NCI-H1105 (cell line): ENCODE measurements around the gene SPACA1.
"Not testable (repeated sequence)": the region's sequence is repeated elsewhere in the genome, so short reads cannot be mapped to it uniquely, and the experiment has no call there.

Experiments
- DNase-seq: peaks from one replicate; lab custom pipeline; 2025; lab: John Stamatoyannopoulos, UW

Gene SPACA1, protein sequence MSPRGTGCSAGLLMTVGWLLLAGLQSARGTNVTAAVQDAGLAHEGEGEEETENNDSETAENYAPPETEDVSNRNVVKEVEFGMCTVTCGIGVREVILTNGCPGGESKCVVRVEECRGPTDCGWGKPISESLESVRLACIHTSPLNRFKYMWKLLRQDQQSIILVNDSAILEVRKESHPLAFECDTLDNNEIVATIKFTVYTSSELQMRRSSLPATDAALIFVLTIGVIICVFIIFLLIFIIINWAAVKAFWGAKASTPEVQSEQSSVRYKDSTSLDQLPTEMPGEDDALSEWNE

DNA sequence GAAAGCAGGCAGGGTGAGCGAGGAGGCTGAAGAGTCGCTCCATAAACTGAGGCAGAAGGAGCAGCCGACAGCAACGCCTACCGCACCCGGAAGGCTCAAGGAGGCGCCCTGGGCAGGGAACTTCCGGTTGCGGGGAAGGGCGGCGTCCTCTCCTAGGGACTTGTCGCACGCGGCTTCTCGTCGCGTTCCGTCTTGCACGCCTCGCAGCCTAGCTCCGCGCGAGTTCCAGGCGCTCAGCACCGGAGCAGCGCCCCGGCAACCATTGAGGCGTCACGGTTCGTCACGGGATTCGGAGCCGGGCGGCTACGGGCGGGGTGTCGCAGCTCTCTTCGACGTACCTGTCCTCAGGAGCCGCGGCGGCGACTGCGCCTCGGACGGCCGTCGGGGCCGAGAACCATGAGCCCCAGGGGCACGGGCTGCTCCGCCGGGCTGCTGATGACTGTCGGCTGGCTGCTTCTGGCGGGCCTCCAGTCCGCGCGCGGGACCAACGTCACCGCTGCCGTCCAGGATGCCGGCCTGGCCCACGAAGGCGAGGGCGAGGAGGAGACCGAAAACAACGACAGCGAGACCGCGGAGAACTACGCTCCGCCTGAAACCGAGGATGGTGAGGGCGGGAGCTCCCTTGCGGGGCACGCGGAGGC lies at the start of gene SPACA1:
SPACA1 (plus strand) TSS at position 332 of the 641 bp plus-strand sequence; CDS start at position 397, 65 bp downstream.
- no peak for DNase-seq

DNA sequence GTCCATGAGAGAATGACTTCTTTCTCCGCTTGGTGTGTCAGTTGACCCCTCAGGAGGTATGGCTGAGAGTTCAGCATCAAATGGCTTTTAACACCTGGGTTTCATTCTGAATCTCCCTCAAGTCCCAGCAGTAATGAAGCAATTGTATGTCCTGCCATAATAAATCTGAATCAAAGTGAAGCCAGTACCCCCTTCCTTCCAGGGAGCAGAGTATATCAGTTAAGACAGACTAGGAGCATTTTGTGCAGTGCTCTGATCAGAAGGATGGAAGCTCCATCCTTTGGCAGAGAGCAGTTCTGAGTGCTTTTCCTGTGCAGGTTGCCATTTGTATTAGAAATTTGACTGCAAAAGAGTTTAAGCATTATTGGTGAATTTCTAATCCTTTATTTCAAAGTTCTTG lies 46.9 kb upstream of the SPACA1 start:
- no peak for DNase-seq

DNA sequence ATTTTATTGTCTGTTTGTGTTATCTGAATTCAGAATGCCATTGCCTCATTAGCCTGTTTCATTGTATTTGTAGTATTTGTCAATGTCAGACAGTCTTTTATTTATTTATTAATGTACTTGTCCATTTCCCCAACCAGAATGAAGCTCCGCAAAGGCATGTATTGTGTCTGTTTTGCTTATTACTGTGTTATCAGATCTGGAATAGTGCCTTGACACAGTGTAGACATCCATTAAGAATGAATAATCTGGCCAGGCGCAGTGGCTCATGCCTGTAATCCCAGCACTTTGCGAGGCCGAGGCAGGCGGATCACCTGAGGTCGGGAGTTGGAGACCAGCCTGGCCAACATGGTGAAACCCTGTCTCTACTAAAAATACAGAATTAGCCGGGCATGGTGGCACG lies 46.4 kb upstream of the SPACA1 start:
- not testable (repeated sequence) for DNase-seq

DNA sequence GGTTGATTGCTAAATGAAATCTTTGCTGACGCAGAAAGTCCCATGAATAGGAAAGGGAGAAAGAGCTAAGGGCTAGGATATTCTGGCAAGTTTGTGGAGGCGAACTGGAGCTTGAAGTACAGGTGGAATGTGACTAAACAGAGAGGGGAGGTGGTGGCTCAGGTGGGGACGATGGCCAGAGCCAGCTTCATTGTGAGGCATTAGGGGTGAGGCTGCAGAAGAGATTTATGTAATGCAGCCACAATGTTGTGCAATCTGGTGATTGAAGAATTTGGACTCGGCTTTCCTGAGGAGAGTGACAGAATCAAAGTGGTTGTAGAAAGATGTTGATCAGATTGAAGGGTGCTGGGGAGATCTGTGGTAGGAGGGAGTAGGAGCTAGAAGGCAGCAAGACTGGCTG lies 42.9 kb upstream of the SPACA1 start:
- no peak for DNase-seq

DNA sequence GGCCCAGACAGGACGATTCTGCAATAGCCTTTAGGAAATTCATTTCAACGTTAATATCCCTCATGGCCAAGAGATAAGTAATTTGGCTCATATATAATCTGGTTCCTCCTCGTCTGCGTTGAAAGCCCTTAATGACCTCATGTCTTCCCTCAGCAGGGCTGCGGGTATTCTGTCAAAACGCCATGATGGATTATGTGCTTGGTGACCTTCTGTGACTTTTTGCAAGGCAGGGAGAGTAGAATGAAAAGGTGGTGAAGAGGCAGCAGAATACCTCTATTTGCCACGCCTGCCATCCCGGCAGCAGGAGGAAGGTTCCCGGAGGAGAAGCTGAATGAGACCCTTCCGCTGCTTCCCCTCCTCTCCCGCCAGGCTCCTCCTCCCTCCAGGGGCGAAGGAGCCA lies 41.1 kb upstream of the SPACA1 start:
- no peak for DNase-seq

DNA sequence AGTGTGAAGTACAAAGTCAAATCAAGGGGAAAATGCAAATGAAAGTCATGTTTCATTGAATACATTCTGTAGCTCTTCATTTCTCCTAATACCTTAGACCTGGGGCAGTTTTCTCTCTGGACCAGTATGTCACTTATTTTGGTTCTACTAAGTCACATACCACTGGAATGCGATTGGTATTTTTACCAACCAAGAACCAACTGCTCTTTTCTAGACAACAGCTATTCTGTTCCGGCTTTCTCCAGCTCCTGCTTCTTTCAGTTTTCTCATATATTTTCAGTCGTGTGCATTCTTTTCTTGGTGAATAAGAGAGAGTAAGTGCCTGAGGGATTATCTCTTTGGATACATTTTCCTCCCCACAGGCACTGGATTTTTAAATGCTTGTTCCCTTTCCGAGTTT lies 39.2 kb upstream of the SPACA1 start:
- no peak for DNase-seq

DNA sequence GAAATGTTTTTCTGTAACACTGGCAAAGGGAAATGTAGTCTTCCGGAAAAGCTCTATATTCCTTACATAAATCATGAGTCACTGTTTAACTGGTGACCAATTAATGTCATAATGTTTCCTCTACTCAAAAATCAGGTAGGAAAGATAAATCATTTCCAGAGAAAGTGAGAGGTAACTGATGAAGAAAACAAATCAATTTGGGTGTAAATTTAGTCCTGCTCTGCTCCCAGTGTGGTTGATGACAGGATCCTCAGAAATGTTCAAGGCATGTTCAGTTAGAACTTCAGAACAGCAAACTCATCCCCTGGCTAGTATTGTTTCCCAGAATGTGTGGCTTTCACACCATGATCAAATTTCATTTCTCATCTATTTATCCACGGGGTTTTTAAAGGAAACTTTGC lies 38.8 kb upstream of the SPACA1 start:
- no peak for DNase-seq

DNA sequence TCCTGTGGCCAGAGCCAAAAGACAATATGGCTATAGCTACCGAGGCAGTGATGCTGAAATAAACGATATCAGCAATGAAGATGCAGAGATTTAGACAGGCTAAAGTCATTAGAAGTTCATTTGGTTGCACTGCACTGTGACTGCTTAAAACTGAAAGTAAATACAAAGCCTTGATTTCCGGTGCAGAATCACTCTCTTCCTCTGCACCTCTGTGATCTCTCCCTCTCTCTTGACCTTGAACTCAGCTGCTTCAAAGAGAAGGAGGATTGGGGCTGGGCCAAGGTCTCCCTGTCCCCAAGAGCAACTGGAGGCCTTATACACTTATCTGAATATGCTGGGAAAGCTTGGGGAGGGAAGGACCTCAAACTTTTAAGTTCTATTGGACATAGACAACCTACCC lies 34.6 kb upstream of the SPACA1 start:
- DNase-seq: no peak

DNA sequence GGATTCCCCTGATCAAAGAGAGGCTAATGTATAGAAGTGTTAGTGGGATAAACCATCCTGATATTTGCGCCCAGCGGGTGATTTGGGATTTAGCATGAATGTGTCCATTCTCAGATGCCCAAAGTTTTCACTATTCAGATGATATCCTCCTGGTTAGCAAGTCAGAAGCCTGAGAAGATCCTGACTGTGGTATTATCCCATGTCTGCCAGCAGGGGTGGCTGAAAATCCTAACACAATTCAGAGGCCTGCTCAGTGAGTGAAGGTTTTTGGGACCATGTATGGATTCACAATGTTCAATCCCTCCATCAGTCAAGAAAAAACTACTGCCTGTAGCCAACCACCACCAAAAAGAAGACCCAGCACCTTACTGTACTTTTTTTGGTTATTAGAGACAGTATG lies 34.1 kb upstream of the SPACA1 start:
- DNase-seq: no peak

DNA sequence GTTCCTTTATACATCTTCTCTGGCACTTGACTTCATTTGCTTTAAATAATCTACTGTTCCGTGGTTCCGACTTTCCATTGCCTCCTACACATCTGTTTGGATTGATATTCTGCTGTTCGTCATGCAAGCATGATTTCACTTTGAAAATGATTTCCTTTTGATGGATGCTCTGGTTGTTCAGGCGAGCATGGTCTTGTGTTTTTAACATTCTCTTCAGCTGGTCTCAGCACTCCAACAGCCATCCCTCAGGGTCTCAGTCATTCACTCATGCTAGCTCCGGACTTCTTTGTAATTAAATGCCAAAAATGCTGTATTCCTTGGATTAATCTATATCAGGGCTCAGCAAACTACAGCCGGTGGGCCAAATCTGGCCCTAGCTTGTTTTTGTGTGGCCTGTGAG lies 27.2 kb upstream of the SPACA1 start:
- no peak for DNase-seq

DNA sequence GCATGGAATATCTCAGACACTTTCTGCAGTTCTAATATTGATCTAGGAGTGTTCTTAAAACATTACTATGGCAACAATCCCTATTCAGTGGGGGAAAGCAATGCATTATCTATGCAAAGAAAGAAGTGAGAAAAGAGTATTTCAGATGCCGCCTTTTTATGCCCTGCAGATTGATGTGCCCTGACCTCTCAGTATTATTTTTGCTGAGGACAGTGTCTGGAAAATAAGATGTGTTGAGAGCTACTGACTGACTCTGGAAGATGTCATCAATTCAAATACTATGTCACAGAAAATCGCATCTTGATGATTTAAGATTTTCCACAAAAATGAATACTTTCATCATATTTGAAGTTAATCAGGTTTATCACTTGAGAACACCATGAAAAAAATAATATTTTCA lies 22.9 kb upstream of the SPACA1 start:
- DNase-seq: no peak

DNA sequence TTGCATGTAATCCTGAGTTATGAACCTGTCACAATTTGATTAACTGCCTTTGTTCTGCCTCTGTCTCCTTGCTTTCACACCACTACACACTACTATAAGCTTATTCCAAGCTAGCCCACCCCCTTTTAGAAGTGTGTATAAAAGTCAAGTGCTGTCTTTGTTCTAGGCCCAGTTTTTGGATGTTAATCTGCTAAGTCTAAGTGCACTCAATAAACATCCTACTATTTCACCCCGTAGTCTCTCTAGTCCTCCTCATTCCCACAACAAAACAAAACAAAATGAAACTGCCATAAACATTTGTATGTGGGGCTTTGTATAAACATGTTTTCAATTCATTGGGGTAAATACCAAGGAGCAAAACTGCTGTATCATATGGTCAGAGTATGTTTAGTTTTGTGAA lies 16.1 kb upstream of the SPACA1 start:
- DNase-seq: no peak

DNA sequence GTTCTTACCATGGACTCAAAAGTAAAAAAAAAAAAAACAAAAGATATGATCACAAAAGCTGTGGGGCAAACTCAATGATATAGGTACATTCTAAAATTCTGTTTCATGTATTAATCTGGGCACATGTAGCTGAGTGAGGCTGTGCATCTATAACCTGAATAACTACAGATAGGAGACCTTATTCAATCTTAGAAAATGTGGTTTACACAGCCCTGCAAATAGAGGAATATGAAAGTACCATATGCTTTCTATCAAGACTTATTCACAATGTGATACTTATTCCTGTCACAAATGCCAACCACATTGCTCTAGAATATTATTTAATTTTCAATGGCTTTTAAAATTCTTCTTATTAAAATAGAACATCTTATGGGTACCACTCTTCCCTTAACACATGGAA lies 3.1 kb upstream of the SPACA1 start:
- DNase-seq: no peak

DNA sequence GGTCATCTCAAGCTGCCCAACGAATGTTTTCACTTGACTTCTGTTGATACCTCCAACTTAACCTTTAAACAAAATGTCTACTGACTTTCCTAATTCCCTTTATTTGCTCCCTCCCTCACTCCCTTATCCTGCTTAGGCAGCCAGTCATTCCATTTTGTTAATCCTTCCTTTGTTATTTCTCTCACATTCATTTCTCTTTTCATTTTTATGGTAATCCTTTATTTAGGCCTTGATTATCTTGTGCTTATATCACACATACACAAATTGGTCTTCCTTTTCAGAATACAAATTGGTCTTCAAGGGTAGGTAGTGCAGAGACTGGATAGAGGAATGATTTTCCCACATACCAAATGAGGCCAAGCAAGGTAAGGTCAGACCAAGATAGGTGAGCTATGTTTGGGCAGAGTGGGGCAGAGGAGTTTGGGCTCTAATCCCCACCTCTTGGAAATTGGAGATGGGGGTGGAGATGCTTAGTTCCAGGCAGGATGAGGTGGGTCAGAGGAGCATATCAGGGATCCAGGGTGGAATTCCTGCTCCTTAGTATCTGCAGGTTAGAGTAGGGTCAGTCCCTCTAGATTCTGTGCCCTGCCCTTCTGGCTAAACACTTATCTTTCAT lies 2.0 kb upstream of the SPACA1 start:
- no peak for DNase-seq

DNA sequence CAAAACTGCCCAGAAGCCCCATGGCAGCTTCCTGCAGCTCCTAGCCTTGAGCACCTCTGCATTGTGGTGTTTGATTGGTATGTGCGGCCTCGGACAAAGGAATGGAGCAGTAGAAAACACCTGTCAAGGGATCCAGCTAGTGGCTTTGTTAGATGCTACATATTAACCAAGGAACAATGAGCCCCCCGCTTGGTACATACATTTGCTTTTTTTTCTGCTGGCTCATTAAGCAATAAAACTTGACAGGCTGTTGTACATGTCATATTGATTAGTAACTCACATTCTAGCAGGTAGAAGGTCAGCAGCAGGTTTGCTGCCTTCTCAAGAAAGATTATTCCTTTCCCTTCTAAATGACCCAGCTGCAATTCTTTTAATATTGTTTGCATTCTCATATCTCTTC lies 937 bp downstream of the SPACA1 start:
- no peak for DNase-seq

DNA sequence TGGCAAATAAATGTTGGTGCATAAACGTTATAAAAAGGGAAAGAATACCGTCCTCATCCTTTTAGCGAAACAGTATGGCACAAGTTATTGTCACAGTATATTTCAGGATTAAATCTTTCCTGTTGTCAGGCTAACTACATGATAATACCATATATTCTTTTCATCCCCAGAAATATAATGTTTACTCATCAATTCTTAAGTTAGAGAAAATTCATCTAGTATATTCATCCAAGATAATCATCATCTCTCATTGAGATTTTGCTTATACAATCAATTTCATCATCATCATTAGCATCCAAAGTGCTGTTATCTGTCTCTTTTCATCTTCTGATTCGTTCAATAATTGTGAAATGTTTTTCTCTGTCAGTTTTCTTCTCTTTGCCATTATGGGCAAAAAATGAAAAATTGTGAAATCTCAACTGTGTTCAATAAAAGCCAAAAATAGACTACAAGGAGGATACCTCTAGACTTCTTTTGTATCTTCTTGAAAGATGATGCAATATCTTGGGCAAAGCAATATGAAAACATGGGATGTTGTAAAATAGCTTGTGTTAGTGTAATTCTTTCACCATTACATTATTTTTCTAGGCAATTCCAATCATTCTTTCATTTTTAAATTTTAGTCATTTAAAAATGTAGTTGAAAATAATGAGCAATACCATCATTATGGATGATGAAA lies 2.6 kb downstream of the SPACA1 start:
- DNase-seq: no peak

DNA sequence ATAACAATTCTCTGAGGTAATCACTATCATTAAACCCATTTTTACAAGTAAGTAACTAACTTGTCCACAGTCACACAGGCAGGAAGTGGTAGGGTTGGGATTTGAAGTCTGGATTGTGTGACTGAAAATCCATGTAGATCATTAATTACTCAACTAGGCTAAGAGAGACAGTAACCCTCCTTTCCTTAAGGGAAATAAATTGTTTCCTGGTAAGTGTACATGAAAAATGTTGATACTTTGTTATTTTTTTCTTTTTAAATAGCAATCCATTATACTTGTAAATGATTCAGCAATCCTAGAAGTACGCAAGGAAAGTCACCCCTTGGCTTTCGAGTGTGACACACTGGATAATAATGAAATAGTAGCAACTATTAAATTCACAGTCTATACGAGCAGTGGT lies 11.6 kb downstream of the SPACA1 start:
- no peak for DNase-seq

DNA sequence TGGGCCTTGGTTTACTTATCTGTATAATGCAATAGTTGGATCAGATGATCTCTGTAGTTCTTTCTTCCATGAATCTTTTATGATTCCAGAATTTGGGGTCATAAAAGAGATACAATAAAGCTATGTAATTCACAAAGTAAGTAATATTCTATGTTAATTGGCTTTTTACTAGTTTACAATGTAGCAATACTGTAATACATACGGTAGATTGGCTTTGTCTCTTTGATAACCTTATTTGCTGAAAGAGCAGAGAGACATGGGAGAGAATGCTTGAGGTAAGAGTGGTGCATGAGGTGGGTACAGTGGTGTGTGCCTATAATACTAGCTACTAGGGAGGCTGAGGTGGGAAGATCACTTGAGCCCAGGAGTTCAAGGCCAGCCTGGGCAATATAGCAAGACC lies 14.7 kb downstream of the SPACA1 start:
- no peak for DNase-seq

DNA sequence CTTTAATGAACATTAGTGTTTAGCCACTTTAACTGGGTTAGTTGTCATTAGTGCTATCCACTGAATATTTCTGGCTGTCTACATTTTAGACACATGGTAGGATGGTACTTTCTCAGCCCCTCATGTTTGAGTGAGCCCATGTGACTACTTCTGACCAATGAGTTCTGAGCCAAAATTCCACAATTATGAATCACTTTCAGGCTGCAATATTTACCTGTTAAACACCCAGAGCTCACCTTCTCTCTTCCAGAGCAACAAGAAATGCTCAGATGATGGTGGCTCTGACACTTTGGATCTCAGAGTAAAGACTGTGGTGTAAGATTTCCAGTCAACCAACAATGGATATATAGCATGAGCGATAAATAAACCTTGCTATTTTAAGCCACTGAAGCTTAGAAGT lies 24.8 kb downstream of the SPACA1 start:
- no peak for DNase-seq

DNA sequence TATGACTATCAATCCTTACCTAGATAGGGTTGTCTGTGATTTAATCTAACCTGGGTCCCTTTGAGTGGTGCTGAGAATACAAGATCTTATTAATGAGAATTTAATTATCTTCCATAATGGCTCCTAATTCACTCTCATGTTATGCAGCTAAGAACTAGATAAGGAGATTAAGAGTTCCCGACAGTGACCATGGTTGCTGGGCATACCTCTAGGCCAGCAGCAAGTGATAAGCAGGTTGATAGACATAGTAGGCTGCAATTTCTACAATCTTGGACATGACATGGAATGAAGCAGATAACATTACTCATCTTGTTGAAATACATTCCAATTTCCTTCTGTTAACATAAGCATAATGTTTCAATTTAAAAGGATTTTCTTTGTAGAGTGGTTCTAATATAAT lies 27.1 kb downstream of the SPACA1 start:
- no peak for DNase-seq

DNA sequence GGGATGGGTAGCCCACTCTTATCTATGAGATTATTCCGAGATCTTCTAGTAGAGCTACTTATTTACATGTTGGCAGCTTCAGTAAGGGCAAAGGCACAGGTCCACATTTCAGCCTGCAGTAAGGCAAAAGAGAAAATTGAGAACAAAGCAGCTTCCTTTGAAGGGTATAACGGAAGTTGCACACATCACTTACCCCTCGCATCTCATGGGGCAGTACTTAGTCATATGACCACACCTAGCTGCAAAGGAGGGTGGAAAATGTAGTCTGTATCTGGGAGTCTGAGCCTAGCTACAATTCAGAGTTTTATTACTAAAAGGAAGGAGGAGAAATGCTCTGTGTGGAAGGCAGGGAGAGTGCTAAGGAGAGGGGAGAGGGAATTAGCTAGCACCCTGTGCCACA lies 29.7 kb downstream of the SPACA1 start:
- no peak for DNase-seq

DNA sequence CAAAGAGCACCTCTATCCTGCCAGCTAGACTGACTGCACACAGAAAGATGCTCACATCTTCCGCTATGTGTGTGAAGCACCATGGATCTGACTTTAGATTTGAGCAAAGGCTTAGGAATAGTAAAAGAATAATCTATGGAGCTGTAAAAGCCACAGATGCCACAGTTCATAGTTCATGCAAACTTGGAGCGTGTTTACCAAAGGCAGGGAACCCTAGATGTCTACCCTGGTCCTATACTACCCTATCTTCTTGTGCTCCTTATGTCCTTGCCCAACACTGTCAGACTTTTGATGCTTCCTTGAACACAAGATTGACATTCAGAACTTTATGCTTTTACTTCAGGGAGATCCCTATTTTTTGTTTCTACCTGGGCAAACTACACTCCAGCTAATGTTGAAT lies 39.2 kb downstream of the SPACA1 start:
- DNase-seq: no peak

DNA sequence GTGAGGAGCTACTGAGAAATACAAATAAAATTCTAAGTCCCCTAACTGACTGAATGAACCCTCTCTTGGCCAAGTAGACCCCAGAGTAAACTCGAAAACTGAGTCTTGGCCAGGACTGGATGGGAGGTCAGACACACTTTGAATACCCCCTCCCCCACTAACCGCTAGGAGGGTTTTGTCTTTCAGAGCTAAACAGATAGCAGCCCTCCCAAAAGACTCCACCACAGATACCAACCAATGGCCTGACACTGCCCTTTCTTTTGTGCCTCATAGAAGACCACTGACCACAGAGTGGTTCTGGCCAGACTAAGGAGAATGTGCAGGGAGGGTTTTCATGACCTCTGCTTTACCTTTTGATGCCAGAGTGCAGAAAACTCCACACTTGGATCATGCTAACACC lies 42.1 kb downstream of the SPACA1 start:
- no peak for DNase-seq
